Endometrium (tissue), 2 donors: ENCODE results near the gene CCM2.
"Not testable (repeated sequence)": the region's sequence is repeated elsewhere in the genome, so short reads cannot be mapped to it uniquely, and the experiment has no call there.

Experiments
- FAIRE-seq: peaks from 2 replicates; lab custom pipeline; 2012; peaks lifted over from hg19 to GRCh38; lab: Jason Lieb, UNC
- donor health status: control.
- donor health status: control.

The CCM2 gene

GRCh38 chr7:45001138-45001694 lies 1.2 kb downstream of the CCM2 start:
- no peak for FAIRE-seq

GRCh38 chr7:45001826-45002225 lies 1.8 kb downstream of the CCM2 start:
- FAIRE-seq, result no peak

GRCh38 chr7:45003789-45004188 lies 3.8 kb downstream of the CCM2 start:
- no peak for FAIRE-seq

GRCh38 chr7:45007106-45007505 lies 7.1 kb downstream of the CCM2 start:
- no peak for FAIRE-seq

- FAIRE-seq, result no peak
Observed at GRCh38 chr7:45007571-45008328, 7.7 kb downstream of the CCM2 start.

- no peak for FAIRE-seq
Observed at GRCh38 chr7:45013465-45013967, 13.5 kb downstream of the CCM2 start.

GRCh38 chr7:45015313-45015712 lies 15.3 kb downstream of the CCM2 start:
- FAIRE-seq, result no peak

- FAIRE-seq, result no peak
Observed at GRCh38 chr7:45017253-45017652, 17.3 kb downstream of the CCM2 start.

- no peak for FAIRE-seq
Observed at GRCh38 chr7:45020915-45021314, 20.9 kb downstream of the CCM2 start.

GRCh38 chr7:45021604-45022296 lies 21.7 kb downstream of the CCM2 start:
- FAIRE-seq, result no peak

GRCh38 chr7:45024126-45024744 lies 24.2 kb downstream of the CCM2 start:
- no peak for FAIRE-seq

- not testable (repeated sequence) for FAIRE-seq
Observed at GRCh38 chr7:45025473-45025872, 25.5 kb downstream of the CCM2 start.

GRCh38 chr7:45026013-45026412 lies 26.0 kb downstream of the CCM2 start:
- no peak for FAIRE-seq

- no peak for FAIRE-seq
Observed at GRCh38 chr7:45026984-45027773, 27.2 kb downstream of the CCM2 start.

- no peak for FAIRE-seq
Observed at GRCh38 chr7:45027774-45028114, 27.7 kb downstream of the CCM2 start.

- FAIRE-seq, result no peak
Observed at GRCh38 chr7:45028138-45028919, 28.3 kb downstream of the CCM2 start.

GRCh38 chr7:45028920-45029344 lies 28.9 kb downstream of the CCM2 start:
- FAIRE-seq, result no peak

GRCh38 chr7:45031829-45032228 lies 31.8 kb downstream of the CCM2 start:
- FAIRE-seq, result no peak

GRCh38 chr7:45032421-45032820 lies 32.4 kb downstream of the CCM2 start:
- no peak for FAIRE-seq

GRCh38 chr7:45033261-45033930 lies 33.4 kb downstream of the CCM2 start:
- FAIRE-seq, result no peak

GRCh38 chr7:45033931-45034290 lies 33.9 kb downstream of the CCM2 start:
- FAIRE-seq, result no peak
